C4-2B (cell line): ENCODE results near the gene MET.

Source experiments
- CTCF ChIP-seq: fragments of 450-650 bp; conservative IDR thresholded peaks from 2 replicates; pipeline ENCODE4 v1.5.1; 2017; ENCODE audit warnings: mild to moderate bottlenecking
- ZFX ChIP-seq: fragments of 450-650 bp; IDR thresholded peaks from 2 replicates; pipeline ENCODE4 v1.6.1; 2017

- TF ChIP-seq CTCF (no peak), ZFX (no peak)
Observed at GRCh38 chr7:116689790-116690259, 17.8 kb downstream of the MET start.
